GM12865 (cell line): ENCODE measurements around the gene FOXJ3.

Experiments used
- DNase-seq: peaks from one replicate; pipeline ENCODE4 v3.0.0; 2010; ENCODE audit warnings: low read depth
- H3K4me3 ChIP-seq: 2 replicates; pipeline ENCODE4 v1.5.1; 2011; ENCODE audit warnings: mild to moderate bottlenecking, low read depth, low read length, control low read depth
- CTCF ChIP-seq: IDR thresholded peaks from 2 replicates; pipeline ENCODE4 v1.5.1; 2011; ENCODE audit warnings: low read length, control low read depth, low read depth, inconsistent platforms; ENCODE audit not compliant: insufficient read depth; ENCODE audit errors: missing control alignments

Gene FOXJ3

DNA sequence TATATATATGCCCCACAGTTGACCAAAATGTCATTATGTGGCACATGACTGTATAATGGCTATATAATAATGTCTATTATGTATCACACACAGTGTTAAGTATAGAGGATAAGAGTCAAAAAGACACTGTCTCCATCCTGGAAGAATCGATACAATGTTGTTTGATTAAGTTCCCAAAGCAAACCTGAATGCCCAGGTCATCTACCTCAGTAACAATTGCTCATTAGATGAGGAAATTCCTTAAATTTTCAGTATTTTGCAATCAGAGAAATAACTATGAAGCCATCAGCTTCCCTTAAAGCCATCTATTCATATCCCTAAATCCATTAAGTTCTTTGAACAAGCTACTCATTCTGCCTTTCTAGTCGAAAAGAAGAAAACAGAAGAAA lies 10.0 kb downstream of the FOXJ3 start:
- DNase-seq: no peak
- no peak overlapping the region for H3K4me3 ChIP-seq
- TF ChIP-seq CTCF: no peak

DNA sequence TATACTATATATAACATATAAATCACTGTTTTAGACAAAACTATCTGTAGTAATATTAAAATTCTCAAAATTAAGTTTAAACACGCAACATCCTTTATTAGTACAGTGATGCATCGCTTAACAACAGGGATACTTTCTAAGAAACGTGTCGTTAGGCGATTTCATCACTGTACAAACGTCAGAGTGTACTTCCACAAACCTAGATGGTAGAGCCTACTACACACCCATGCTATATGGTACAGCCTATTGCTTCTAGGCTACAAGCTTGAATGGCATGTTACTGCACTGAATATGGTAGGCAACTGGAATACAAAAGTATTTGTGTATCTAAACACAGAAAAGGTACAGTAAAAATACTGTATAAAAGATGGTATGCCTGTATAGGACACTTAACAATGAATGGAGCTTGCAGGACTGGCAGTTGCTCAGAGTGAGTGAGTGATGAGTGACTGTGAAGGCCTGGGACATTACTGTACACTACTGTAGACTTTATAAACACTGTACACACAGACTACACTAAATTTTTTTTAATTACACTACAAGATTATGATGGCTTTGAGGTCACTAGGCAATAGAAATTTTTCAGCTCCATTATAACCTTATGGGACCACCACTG lies 10.5 kb downstream of the FOXJ3 start:
- no peak overlapping the region for H3K4me3 ChIP-seq
- TF ChIP-seq CTCF: no peak
- no peak for DNase-seq

DNA sequence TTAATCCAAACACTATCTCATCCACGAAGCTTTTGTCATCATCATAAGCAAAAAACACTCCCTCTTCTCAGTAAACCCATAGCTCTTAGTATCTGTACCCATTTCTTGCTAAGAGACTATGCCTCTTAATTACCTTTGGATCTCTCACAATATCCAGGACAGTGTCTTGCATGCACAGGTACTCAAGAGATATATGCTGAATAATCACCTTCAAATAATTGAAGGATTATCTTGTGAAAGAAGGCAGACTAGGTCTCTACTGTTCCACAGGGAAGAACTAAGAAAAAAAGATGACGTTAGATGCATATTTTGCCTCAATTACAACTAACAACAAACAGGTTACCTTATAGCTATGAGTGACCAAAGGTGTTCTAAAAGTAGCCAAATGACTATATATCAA lies 11.5 kb downstream of the FOXJ3 start:
- TF ChIP-seq CTCF: no peak
- no peak for DNase-seq
- H3K4me3 ChIP-seq: no peak overlapping the region

DNA sequence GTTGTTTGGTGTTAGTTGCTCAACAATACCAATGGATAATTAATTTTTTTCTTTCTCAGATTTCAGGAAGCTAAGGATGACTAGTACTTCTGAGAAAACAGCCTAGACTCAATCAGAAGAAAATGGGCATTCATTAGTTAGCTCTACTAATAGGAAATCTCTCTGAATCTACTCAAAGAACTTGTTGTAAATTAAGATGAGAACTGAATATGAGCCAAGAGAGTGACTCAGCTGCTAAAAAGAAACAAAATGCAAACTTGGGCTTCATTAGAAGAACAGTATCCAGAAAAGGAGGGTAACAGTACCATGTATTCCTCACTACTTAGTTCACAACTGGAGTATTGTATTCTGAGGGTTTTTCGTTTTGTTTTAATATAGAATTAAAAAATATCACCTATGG lies 12.5 kb downstream of the FOXJ3 start:
- H3K4me3 ChIP-seq: no peak overlapping the region
- DNase-seq: no peak
- no peak for TF ChIP-seq CTCF

DNA sequence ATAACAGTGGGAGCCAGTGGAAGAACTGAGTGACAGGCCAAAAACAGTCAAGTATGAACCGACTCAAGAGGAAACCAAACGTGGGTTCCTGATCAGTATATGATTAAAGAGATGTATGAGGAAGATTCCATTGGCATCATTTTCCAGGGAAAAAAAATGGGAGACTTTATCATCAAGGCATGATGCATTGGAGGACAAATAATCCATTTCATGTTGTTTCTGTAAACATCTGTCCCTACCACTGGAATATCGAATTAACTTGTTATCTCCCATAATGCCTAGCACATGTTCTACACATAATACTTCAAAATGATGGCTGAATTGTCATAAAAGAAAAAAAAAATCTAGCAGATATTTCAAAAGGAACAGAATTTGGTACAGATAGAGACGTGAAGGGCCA lies 13.3 kb downstream of the FOXJ3 start:
- DNase-seq: no peak
- TF ChIP-seq CTCF: no peak
- no peak overlapping the region for H3K4me3 ChIP-seq

GRCh38 chr1:42320708-42321107 lies 14.3 kb downstream of the FOXJ3 start:
- TF ChIP-seq CTCF: no peak
- no peak overlapping the region for H3K4me3 ChIP-seq

DNA sequence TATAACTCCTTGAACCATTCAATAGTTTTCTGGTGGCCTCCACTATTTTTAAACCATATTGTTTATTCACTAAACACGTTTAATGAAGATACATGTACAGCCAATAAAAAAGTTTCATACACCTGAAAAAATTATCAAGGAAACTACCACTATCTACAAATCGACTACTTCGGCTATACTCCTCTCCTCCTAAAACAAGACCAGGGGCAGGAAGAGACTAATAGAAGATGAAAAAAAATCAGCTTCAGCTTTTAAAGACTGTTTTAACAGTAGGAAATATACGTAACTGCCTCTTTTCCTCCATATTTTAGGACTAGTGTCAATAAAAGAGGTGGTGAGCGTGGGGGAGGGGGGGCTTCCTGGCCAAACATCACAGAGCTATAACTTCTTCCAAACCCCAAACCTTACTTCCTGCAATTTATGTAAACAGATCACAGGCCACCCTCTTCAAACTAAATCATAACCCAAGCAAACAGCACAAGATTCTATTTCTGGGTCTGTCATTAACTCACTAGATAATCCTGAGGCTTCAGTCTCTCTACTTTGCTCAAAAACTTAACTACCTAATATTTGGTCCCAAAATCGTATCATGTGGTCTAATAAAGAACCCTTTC lies 15.1 kb downstream of the FOXJ3 start:
- TF ChIP-seq CTCF: no peak
- no peak for DNase-seq
- no peak overlapping the region for H3K4me3 ChIP-seq

More at GRCh38 chr1:42320708-42321107, 14.3 kb downstream of the FOXJ3 start:
- DNase-seq: no peak
